AG09309 (cell line): Measurements from ENCODE around the gene SCAF1.

Experiments
- DNase-seq: peaks from one replicate; pipeline ENCODE4 v3.0.0-alpha.2; 2010; ENCODE audit warnings: low read depth
- H3K4me3 ChIP-seq: 2 replicates; pipeline ENCODE4 v1.5.1; 2011; ENCODE audit warnings: mild to moderate bottlenecking, low read depth, low read length, moderate library complexity; ENCODE audit not compliant: control insufficient read depth
- CTCF ChIP-seq: IDR thresholded peaks from 2 replicates; pipeline ENCODE4 v1.5.1; 2011; ENCODE audit warnings: mild to moderate bottlenecking, low read depth, low read length, inconsistent platforms; ENCODE audit not compliant: insufficient read depth, control insufficient read depth; ENCODE audit errors: missing control alignments

Gene SCAF1

GRCh38 chr19:49677231-49677900 lies 35.4 kb downstream of the SCAF1 start, which contains the start of gene PRMT1:
Gene PRMT1, plus strand, starts transcription at chr19:49677271. Its CDS starts 10 bp downstream, at chr19:49677281.
- H3K4me3 ChIP-seq: peak within 1 kb of the TSS; percentile 97
- no peak for TF ChIP-seq CTCF
- no peak for DNase-seq

- DNase-seq: no peak
- peak overlapping the region; percentile 97 for H3K4me3 ChIP-seq
- TF ChIP-seq CTCF: peak; percentile 67
These were observed 36.1 kb downstream of the SCAF1 start for GRCh38 chr19:49677901-49678674.

GRCh38 chr19:49678985-49679770 lies 37.2 kb downstream of the SCAF1 start:
- no peak overlapping the region for H3K4me3 ChIP-seq
- no peak for DNase-seq

GRCh38 chr19:49679771-49680413 lies 37.9 kb downstream of the SCAF1 start:
- no peak for TF ChIP-seq CTCF
- no peak overlapping the region for H3K4me3 ChIP-seq
- DNase-seq: no peak

More at GRCh38 chr19:49678985-49679770, 37.2 kb downstream of the SCAF1 start:
- no peak for TF ChIP-seq CTCF

- no peak overlapping the region for H3K4me3 ChIP-seq
- TF ChIP-seq CTCF: peak; percentile 100
- DNase-seq: no peak
These were observed 38.7 kb downstream of the SCAF1 start for GRCh38 chr19:49680421-49681351.
